Brain pericyte (primary cell): ENCODE data around the gene OGDHL.
"Not testable (repeated sequence)": the region's sequence is repeated elsewhere in the genome, so short reads cannot be mapped to it uniquely, and the experiment has no call there.

Experiments
- DNase-seq: peaks from one replicate; pipeline ENCODE4 v3.0.0-alpha.2; 2012; ENCODE audit warnings: low read depth, low spot score

Gene OGDHL

DNA sequence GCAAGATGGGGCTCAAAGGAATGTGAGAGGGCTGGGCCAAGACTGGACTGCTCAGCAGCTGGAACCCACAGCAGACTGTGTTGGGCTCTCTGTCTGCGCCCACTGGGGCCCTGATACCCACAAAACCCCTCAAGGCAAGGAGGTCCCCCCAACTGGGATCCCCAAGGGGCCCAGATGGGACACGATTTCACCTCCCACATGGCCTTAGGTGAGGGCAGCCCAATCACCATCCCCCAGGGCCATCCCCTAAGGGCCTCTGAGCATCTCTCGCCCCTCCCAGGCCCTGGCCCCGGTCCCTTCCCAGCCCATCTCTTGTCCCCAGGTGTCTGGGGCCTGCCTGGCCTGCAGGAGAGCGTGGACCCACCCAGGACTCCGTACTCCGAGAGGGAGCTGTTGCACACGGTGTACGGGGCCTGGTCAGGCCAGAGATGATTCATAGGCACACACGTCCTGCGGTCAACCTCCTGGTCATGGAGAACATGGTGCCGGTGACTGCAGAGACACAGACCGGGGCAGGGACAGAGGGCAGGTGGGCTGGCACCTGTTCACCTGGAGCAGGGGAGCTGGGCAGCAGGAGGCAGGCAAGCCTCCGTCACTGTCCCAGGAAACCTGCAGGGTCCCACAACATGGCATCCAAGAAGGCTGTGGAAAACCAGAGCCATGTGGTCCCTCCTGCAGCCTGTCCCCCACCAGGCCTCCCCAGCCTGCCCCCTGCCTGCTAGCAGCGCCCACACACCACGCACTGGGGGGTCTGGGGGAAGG lies 21.6 kb downstream of the OGDHL start:
- no peak for DNase-seq

- no peak for DNase-seq
Measured at GRCh38 chr10:49739426-49739825, 22.7 kb downstream of the OGDHL start.

DNA sequence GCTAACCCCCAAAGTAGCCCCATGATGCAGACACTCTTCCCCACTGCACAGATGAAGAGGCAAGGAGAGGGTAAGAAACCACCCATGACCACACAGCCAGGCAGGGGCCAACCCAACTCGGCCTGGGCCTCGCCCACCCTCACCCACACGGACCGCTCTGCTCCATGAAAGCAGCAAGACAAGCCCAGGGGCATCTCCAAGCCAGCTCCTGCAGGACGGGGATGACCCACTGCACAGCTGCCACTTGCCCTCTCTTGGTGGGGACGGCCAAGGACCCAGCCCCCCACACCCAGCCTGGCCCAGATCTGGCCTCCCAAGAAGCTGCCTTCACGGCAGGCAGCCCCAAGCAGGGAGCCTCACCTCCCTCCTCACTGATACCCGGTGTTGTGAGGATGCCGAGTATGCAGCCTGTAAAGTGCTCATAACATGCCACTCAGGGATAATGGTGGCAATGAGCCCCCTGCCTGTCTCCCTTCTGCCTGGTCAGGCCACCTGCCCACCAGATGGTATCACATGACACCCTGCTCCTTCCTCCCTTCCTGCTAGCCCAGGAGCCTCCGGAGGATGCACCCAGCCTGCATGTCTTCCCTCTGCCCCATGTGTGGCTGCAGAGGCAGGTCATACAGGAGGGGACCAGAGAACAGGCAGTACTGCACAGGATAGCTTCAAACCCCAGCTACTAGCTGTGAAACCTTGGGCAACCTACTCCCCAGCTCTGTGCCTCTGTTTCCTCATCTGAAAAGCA lies 23.3 kb downstream of the OGDHL start:
- DNase-seq, result no peak

- no peak for DNase-seq
Measured at GRCh38 chr10:49737474-49738201, 24.5 kb downstream of the OGDHL start.

DNA sequence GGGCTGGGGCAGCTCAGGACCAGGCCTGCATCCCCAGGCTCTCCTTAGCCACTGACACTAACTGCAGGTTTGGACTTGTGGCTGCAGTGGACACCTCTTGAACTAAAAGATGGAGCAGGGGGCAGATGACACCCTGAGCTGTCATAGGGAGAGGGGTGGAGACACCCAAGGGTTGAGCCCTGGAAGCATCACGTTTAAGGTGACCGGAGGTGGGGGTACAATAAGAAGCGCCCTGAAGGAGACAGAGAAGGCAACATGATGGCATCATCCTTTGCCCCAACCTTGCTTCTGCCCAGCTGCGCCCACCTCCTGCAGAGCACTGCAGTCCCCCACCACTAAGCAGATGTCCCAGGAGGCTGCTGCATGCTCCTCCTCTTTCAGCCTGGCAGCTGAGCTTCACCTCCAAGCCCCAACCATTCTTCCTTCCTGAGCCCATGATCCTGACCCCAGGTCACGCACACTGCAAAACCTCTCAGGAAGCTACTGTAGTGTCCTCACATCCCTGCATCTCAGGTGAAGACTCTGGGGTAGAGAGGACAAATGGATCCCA lies 25.5 kb downstream of the OGDHL start:
- DNase-seq, result no peak

GRCh38 chr10:49735848-49736563 lies 26.1 kb downstream of the OGDHL start:
- no peak for DNase-seq

DNA sequence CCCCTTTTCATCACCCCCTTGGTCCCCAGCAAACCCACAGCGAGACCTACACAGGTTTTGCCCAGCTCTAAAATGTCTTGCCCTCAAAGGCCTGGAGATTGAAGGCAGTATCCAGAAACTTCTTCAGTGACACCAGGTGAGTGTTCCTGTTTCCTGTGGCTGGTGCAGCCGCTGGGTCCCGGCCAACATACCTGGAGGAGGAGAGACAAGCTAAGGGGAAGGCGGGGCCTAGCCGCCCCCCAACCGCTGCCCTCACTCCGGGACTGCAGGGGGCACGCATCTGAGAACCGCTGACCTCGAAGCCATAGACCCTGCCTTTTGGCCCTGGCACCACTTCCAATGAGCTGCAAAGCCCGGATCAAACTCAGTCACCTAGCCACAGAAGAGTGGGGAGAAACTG lies 27.0 kb downstream of the OGDHL start:
- DNase-seq, result no peak

DNA sequence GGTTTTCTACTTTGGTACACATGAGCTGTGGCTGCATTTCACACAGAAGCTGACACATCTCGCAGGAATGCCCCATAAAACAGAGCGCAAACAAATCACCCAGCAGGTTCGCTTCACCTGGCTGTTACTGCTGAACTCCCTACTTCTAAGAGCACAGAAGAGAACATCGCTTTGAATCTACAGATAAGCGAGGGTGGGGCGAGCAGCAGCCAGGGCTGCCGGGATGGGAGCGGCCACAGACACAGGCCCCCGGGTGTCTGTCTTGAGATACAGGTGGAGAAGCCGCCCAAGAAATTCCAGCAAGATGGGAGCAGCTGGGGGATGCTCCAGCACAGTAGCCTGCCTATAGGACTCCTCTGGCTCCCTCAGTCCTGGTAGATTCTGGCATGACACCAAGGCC lies 27.4 kb downstream of the OGDHL start:
- no peak for DNase-seq

- no peak for DNase-seq
Measured at GRCh38 chr10:49733866-49734265, 28.3 kb downstream of the OGDHL start.

DNA sequence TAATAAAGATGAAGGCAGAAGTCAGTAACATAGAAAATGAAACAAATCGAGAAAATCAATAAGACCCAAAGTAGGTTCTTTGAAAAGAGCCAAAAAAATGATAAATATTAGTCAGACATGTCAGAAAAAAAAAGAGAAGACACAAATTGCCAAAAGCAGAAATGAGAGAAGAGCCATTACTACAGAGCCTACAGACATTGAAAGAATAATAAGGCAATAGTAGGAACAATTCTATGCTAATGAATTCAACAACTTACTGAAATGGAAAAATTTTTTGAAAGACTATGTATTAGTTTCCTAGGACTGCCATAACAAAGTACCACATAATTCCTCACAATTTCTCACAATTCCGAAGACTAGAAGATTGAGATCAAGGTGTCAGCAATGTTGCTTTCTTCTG lies 35.5 kb downstream of the OGDHL start:
- no peak for DNase-seq

GRCh38 chr10:49715157-49715556 lies 47.0 kb downstream of the OGDHL start:
- not testable (repeated sequence) for DNase-seq

DNA sequence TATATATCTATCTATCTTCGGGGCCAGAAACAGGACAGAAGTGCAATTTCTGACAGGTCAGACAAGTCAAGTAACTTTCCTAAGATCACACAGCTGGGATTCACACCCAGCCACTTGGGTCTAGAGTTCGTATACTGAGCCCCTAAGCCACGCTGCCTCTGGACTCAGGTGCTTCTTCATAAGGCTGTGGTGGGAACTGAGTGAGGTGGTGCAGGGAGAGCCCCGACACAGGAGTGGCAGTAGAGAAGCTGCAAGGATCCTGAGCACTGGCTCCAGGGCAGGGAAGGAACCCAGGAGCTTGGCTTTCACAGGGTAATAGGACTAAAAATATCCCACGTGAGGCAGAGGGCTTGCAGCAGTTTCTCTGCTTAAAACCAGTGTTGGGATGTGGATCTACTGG lies 48.9 kb downstream of the OGDHL start:
- no peak for DNase-seq

DNA sequence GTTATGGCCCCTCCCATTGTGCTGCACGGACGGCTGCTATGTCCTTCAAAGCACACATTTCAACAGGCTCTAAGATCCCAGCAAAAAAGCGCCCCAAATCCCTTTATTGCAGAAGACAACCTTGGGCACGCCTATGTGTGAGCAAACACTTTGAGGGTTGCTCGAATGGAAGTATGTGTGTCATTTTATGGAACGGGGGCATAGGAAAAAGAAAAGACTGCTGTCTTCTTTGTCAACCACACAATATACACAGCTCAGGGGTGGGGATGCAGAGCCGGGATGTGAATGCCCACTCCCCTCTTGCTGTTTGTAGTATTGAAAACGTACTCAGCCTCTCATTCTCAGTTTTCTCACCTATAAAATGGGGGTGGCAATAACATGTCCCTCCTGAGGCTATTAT lies 50.6 kb downstream of the OGDHL start:
- DNase-seq, result no peak

DNA sequence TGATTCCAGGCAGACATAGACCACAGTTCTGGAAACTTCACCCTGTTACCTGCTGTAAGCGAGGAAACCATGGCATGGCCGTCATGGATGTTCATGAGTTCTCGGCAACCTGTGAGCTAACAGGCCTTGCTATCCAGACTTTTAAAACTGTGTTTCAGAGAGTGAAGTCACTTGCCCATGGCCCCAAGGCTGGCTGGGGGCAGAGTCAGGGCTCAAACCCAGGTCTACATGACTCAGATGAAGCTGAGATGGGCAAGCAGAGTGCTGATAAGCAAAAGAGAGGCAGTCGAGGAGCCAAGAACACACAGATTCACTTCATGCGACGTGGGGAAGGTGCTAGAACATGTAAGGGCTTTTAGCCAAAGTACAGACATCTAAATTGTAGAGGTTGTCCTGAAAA lies 51.2 kb downstream of the OGDHL start:
- DNase-seq, result no peak

DNA sequence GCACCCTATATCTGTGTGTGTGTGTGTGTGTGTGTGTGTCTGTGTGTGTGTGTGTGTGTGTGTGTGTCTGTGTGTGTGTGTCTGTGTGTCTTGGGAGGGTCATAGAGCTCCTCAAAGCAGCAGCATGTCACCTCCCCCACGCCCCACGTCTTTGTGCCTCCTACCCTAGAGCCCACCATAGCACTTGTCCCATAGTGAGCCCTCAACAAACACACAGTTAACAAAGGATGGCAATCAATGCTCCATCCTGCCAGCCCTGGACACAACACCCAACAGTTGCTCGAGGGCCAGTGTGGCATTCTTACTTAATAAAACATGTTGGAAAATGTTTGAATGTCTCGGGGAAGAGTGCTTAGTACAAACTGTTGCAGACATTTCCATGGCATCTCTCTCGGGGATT lies 52.2 kb downstream of the OGDHL start:
- DNase-seq, result no peak

GRCh38 chr10:49707585-49707984 lies 54.5 kb downstream of the OGDHL start:
- DNase-seq, result no peak

GRCh38 chr10:49700997-49701396 lies 61.1 kb downstream of the OGDHL start:
- no peak for DNase-seq

DNA sequence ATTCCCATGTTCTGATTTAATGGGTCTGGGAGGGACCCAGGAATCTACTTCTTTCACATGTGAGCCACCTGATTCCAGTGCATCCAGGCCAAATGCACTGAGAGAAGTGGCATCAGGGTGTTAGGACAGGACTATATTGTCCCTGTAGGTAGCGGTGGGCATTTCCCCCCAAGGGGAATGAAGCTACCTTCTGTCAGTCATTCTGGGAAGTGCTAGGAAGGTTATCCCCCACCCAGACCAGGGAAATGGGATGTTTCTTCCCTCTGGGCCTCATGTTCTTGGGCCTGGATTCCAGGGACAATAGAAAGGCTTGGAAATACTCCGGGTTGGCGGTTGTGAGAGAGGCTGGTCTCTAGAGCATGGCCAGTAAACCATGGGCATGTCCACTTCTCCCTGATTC lies 61.9 kb downstream of the OGDHL start:
- no peak for DNase-seq

DNA sequence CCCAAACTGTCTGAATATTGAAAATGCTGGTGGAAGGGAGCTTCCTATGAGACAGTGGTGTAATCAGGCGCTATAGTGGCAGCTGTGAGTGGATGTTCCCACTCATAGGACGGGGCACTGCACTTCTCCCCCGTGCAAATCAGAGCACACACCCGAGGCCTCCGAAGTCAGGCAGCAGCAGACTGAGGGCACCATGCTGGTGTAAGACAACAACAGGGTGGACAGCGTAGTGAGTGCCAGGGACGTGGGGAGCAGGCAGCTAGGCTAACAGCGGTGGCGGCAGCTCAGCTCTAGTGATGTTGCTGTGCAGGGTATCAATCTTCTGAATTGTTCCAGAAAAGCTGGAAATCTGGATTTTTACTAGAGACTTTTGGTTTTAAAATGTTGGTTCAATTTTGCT lies 63.4 kb downstream of the OGDHL start:
- no peak for DNase-seq

DNA sequence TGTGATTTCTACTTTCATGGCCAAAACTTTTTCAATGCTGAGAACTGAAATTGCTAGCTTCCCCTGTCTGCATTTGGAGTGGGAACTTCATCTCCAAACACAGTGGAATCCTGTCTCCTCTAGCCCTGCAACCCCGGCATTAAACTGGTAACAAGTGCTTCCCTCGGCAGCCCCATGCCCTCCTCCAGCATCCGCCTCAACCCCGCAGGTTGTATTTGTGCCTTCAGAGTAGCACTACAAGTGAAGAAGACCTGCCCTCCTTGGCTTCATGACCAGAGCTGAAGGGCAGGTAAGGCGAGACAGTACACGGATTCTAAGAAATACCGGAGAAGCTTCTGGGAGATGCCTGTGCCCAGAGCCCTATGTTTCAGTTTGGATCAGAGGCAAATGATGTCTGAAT lies 65.8 kb downstream of the OGDHL start:
- no peak for DNase-seq

DNA sequence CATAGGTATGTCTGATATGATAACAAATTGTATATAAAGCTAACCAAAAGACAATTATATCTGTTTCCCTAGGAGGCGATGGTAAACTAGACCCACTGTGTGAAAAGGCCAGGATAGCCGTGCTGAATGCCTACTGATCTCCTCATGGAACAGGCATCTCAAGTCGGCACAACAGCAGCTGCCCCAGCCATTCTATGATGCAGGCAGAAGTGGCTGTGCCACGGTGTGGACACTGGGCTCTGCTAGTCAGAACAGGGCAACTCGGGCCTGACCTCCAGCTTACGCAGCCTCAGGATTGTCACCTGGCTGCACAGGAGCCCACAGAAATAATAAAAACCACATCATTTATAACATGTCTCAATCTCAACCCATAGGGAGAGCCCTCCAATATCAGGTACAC lies 67.7 kb downstream of the OGDHL start:
- DNase-seq, result no peak

GRCh38 chr10:49691588-49691987 lies 70.5 kb downstream of the OGDHL start:
- no peak for DNase-seq
